Measurements from ENCODE around the gene JUNB. TPM values are rescaled to one million over a fixed set of nuclear protein-coding genes. Genes with fewer than 3 reads are reported as not detected.

The JUNB gene
- total RNA-seq, 1 donor from 2014 or later = 351 TPM

DNA sequence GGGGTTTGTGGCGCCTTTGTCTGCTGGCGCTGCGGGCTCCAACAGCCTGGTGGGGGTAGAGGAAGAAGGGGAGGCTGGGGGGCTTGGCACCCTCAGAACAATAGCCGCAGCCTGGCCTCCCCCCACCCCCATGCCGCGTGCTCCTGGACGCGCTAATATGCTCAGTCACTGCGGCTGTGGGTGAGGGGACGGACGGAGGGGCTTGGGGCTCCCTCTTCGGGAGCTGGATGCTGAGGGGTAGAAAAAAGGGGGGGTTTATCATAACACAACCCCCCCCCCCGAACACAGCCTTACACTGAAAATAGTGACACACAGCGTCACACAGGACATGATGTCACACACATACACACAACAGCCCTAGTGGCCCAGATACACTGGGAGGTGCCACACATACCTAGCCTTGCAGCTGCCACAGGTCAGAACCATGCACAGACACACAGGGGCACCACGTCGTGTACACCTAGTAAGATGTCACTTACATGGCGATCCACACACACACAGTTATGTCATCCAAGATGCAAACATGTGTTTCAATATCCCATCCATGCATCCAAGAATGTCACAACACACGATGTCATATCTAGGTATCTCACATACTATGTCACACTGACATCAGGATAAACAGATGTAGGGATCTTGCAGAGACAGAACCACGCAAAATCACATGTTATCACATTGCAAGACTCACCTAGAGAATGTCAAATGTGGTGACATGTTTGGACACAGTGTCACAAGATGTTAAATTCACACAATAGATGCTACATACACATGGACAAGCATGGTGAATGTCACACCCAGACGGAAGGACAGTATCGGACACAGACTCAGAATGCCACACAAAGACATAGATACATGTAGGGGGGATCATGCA is 47.8 kb downstream of the JUNB start:
- Mint-ChIP-seq H3K27ac (peak overlapping the region; percentile 21), H3K4me3 (ENCODE audit: low read depth) (peak overlapping the region; percentile 72), H3K27me3 (ENCODE audit: low read depth) (peaks cover 60% of the 10 kb centered on the region), H3K9me3 (no peaks in the 10 kb centered on the region), H3K4me1 (ENCODE audit: low read depth) (peaks cover 35% of the 10 kb centered on the region), H3K36me3 (ENCODE audit: low read depth) (no peaks in the 10 kb centered on the region)
- intact Hi-C loops (cut with micrococcal nuclease) = loop anchor here (5.0 kb wide), 2 partner anchors 173 to 258 kb away; no protein-coding TSS in a partner anchor
- DNase-seq (ENCODE audit: low spot score) = no peak

- Mint-ChIP-seq H3K36me3 (ENCODE audit: low read depth) (no peaks in the 10 kb centered on the region), H3K4me1 (ENCODE audit: low read depth) (peaks cover 32% of the 10 kb centered on the region), H3K27me3 (ENCODE audit: low read depth) (peaks cover 55% of the 10 kb centered on the region), H3K4me3 (ENCODE audit: low read depth) (peak overlapping the region; percentile 32), H3K9me3 (no peaks in the 10 kb centered on the region), H3K27ac (no peak overlapping the region)
- intact Hi-C loops (cut with micrococcal nuclease) = loop anchor here (10.0 kb wide), 1 partner anchor 286 kb away; the partner anchor contains the start of gene ZNF564
- DNase-seq (ENCODE audit: low spot score) = peak; percentile 62
Measured at GRCh38 chr19:12840091-12841079, 49.1 kb downstream of the JUNB start.

DNA sequence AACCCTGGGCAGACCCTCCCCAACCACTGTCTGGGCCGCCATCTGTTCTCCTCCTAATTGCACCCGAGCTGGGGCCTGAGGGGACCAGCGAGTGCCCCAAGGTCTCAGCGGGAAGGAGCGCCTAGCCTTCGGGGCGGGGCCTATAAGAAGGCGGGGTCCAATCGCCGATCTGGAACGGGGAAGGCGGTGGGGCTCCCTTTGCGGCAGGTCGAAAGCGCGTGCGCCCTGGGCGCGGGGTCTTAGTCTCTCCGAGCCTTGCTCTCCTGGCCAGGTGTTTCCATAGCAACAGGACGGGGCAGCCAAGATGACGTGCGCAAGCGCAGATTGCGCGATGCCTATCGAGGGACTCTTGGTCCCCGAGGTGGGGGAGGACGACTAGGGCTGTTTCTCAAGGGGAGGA is 49.8 kb downstream of the JUNB start:
- intact Hi-C loops (cut with micrococcal nuclease) = loop anchor here (10.0 kb wide), 1 partner anchor 286 kb away; the partner anchor contains the start of gene ZNF564
- Mint-ChIP-seq H3K27ac (no peak overlapping the region), H3K4me3 (ENCODE audit: low read depth) (peak overlapping the region; percentile 54), H3K27me3 (ENCODE audit: low read depth) (peaks cover 51% of the 10 kb centered on the region), H3K4me1 (ENCODE audit: low read depth) (peaks cover 32% of the 10 kb centered on the region), H3K9me3 (no peaks in the 10 kb centered on the region), H3K36me3 (ENCODE audit: low read depth) (no peaks in the 10 kb centered on the region)
- no peak for DNase-seq (ENCODE audit: low spot score)

DNA sequence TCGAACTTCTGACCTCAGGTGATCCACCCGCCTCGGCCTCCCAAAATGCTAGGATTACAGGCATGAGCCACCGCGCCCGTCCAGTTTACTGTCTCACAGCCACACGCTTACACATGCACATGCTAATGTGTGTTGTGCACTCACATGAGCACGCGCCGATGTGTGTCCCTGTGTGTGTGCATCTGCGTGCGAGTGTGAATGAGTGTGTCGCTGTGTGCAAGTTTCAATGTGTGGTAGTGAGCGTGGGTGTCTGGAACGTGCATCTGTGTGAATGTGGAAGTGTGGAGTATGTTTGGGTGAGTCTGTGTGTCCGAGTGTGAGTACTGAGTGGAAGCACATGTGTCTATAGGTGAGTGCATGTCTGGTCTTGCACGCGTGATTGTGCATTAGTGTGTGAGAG is 51.2 kb downstream of the JUNB start:
- H3K4me1 Mint-ChIP-seq (ENCODE audit: low read depth) = peaks cover 27% of the 10 kb centered on the region
- intact Hi-C loops (cut with micrococcal nuclease) = loop anchor here (10.0 kb wide), 1 partner anchor 288 kb away; the partner anchor contains the start of gene ZNF564
- no peak overlapping the region for H3K27ac Mint-ChIP-seq
- no peaks in the 10 kb centered on the region for H3K9me3 Mint-ChIP-seq
- H3K36me3 Mint-ChIP-seq (ENCODE audit: low read depth) = no peaks in the 10 kb centered on the region
- no peak overlapping the region for H3K4me3 Mint-ChIP-seq (ENCODE audit: low read depth)
- no peak for DNase-seq (ENCODE audit: low spot score)
- H3K27me3 Mint-ChIP-seq (ENCODE audit: low read depth) = peaks cover 40% of the 10 kb centered on the region

Other genes with a start within 250 kb of the JUNB start
- gene ZNF564, start 240.0 kb upstream of the JUNB start, total RNA-seq = 7.4 and 7.6 TPM in 2 replicates
- gene ZNF490, start 180.7 kb upstream of the JUNB start, total RNA-seq = 7.0 and 9.9 TPM in 2 replicates
- 21.8 and 22.5 TPM in 2 replicates for gene ZNF791, start 180.6 kb upstream of the JUNB start, total RNA-seq
- gene MAN2B1, start 124.7 kb upstream of the JUNB start, total RNA-seq = 133 and 147 TPM in 2 replicates
- gene WDR83, start 124.7 kb upstream of the JUNB start, total RNA-seq = 23.1 and 23.7 TPM in 2 replicates
- gene DHPS, start 109.6 kb upstream of the JUNB start, total RNA-seq = 122 and 134 TPM in 2 replicates
- gene GNG14, start 103.5 kb upstream of the JUNB start, total RNA-seq = not detected in 2 replicates
- gene FBXW9, start 94.9 kb upstream of the JUNB start, total RNA-seq = 8.8 and 9.4 TPM in 2 replicates
- gene TNPO2, start 67.6 kb upstream of the JUNB start, total RNA-seq = 109 and 112 TPM in 2 replicates
- gene TRIR, start 56.8 kb upstream of the JUNB start, total RNA-seq = 204 and 210 TPM in 2 replicates
- 62.7 and 62.8 TPM in 2 replicates for gene GET3, start 54.0 kb upstream of the JUNB start, total RNA-seq
- gene BEST2, start 39.7 kb upstream of the JUNB start, total RNA-seq = 0.11 TPM in 1 of 2 replicates, not detected in the other
- 18.3 and 25.1 TPM in 2 replicates for gene HOOK2, start 15.9 kb upstream of the JUNB start, total RNA-seq
- gene PRDX2, start 10.3 kb downstream of the JUNB start, total RNA-seq = 274 and 279 TPM in 2 replicates
- 28.6 and 29.8 TPM in 2 replicates for gene THSD8, start 10.6 kb downstream of the JUNB start, total RNA-seq
- gene RNASEH2A, start 15.1 kb downstream of the JUNB start, total RNA-seq = 38.3 and 40.6 TPM in 2 replicates
- not detected in 2 replicates for gene RTBDN, start 43.1 kb downstream of the JUNB start, total RNA-seq
- gene MAST1, start 47.0 kb downstream of the JUNB start, total RNA-seq = 5.2 and 6.5 TPM in 2 replicates
- gene DNASE2, start 90.0 kb downstream of the JUNB start, total RNA-seq = 21.9 and 25.6 TPM in 2 replicates
- 0.62 and 0.97 TPM in 2 replicates for gene KLF1, start 95.7 kb downstream of the JUNB start, total RNA-seq
- gene GCDH, start 99.7 kb downstream of the JUNB start, total RNA-seq = 51.6 and 53.2 TPM in 2 replicates
- 1.9 and 3.2 TPM in 2 replicates for gene SYCE2, start 127.8 kb downstream of the JUNB start, total RNA-seq
- 165 and 166 TPM in 2 replicates for gene FARSA, start 142.2 kb downstream of the JUNB start, total RNA-seq
- gene CALR, start 147.1 kb downstream of the JUNB start, total RNA-seq = 984 and 991 TPM in 2 replicates
- 189 and 196 TPM in 2 replicates for gene RAD23A, start 154.4 kb downstream of the JUNB start, total RNA-seq
- 29.2 and 32.6 TPM in 2 replicates for gene GADD45GIP1, start 165.7 kb downstream of the JUNB start, total RNA-seq
- gene DAND5, start 178.1 kb downstream of the JUNB start, total RNA-seq = 0.16 TPM in 1 of 2 replicates, not detected in the other
- 2.7 and 3.0 TPM in 2 replicates for gene NFIX, start 204.0 kb downstream of the JUNB start, total RNA-seq

All from activated T-helper 2 cell treated with anti-CD3 and anti-CD28 coated beads, Interferon-gamma antibody, Interleukin-2, Interleukin-4, amounts not matched to agents 10 μg/mL and 5 μg/mL and 100 μg/mL, durations not matched to agents 14 hours and 24 hours and 36 hours (primary cell).